Stimulated activated CD4-positive, alpha-beta T cell treated with anti-CD3 and anti-CD28 coated beads, Interleukin-1b, Interleukin-23, amount 100 ng/mL, for 24 hours (primary cell): Measurements from ENCODE around the gene ZNF763.
A peak's percentile ranks its signal among the peaks of the same experiment; 100 is the strongest.
"Not testable (repeated sequence)": the region's sequence is repeated elsewhere in the genome, so short reads cannot be mapped to it uniquely, and the experiment has no call there.

ENCODE experiments used
- DNase-seq, 4 experiments: peaks; one replicate each; pipeline ENCODE4 v3.0.0-alpha.2; 2020; ENCODE audit warnings: low read depth in 4 of 4, low spot score in 1 of 4

Gene ZNF763

GRCh38 chr19:11964858-11965645 lies at the start of gene ZNF763:
ZNF763 (plus strand) TSS chr19:11965040; CDS start chr19:11965209, 169 bp downstream.
- peak; percentile 57 to 87 (median 72) for DNase-seq

- no peak for DNase-seq
These were observed 42.9 kb upstream of the ZNF763 start for GRCh38 chr19:11921852-11922495.

GRCh38 chr19:11924886-11925650 lies 39.8 kb upstream of the ZNF763 start, which contains the start of gene ZNF700:
ZNF700 (plus strand) TSS chr19:11925107; CDS start chr19:11925211, 104 bp downstream.
- peak; percentile 83 to 93 (median 86) for DNase-seq

GRCh38 chr19:11925651-11926187 lies 39.1 kb upstream of the ZNF763 start:
- not testable (repeated sequence) for DNase-seq

- DNase-seq: no peak
These were observed 37.6 kb upstream of the ZNF763 start for GRCh38 chr19:11927227-11927626.

- DNase-seq: no peak
These were observed 33.8 kb upstream of the ZNF763 start for GRCh38 chr19:11931051-11931450.

GRCh38 chr19:11931513-11931912 lies 33.3 kb upstream of the ZNF763 start:
- DNase-seq: no peak

- not testable (repeated sequence) for DNase-seq
These were observed 29.0 kb upstream of the ZNF763 start for GRCh38 chr19:11935829-11936228.

GRCh38 chr19:11938383-11938782 lies 26.5 kb upstream of the ZNF763 start:
- not testable (repeated sequence) for DNase-seq

GRCh38 chr19:11941361-11941887 lies 23.4 kb upstream of the ZNF763 start:
- DNase-seq: not testable (repeated sequence)

- DNase-seq: no peak
These were observed 22.6 kb upstream of the ZNF763 start for GRCh38 chr19:11942008-11942842.

GRCh38 chr19:11942843-11943108 lies 22.1 kb upstream of the ZNF763 start:
- DNase-seq: no peak

- no peak for DNase-seq
These were observed 20.2 kb upstream of the ZNF763 start for GRCh38 chr19:11944656-11945055.

- no peak for DNase-seq
These were observed 16.2 kb upstream of the ZNF763 start for GRCh38 chr19:11948646-11949045.

- DNase-seq: no peak
These were observed 15.6 kb upstream of the ZNF763 start for GRCh38 chr19:11949201-11949600.

- not testable (repeated sequence) for DNase-seq
These were observed 15.2 kb upstream of the ZNF763 start for GRCh38 chr19:11949614-11950080.

- no peak for DNase-seq
These were observed 14.5 kb upstream of the ZNF763 start for GRCh38 chr19:11950312-11950711.

GRCh38 chr19:11963566-11964355 lies 1.1 kb upstream of the ZNF763 start:
- peak; percentile 52 to 65 (median 60) for DNase-seq

GRCh38 chr19:11964496-11964857 lies 363 bp upstream of the ZNF763 start:
- no peak for DNase-seq

GRCh38 chr19:11970174-11970573 lies 5.3 kb downstream of the ZNF763 start:
- no peak for DNase-seq
